GM21360 (cell line): ENCODE measurements around the gene ZFHX3.

ENCODE experiments used
- ATAC-seq: cut with Tn5 transposase; IDR thresholded peaks from one replicate; pipeline ENCODE4 v1.9.1; 2021; ENCODE audit warnings: mild to moderate bottlenecking, moderate library complexity; ENCODE audit not compliant: unreplicated experiment

The ZFHX3 gene

GRCh38 chr16:72857834-72858664 lies 189.9 kb downstream of the ZFHX3 start:
- no peak for ATAC-seq

GRCh38 chr16:72856797-72857196 lies 191.1 kb downstream of the ZFHX3 start:
- no peak for ATAC-seq

- ATAC-seq, result no peak
These were observed 193.5 kb downstream of the ZFHX3 start for GRCh38 chr16:72854267-72854959.

- ATAC-seq, result no peak
These were observed 194.2 kb downstream of the ZFHX3 start for GRCh38 chr16:72853575-72854266.

- ATAC-seq, result no peak
These were observed 195.5 kb downstream of the ZFHX3 start for GRCh38 chr16:72852421-72852820.

- no peak for ATAC-seq
These were observed 197.1 kb downstream of the ZFHX3 start for GRCh38 chr16:72850853-72851252.

- no peak for ATAC-seq
These were observed 197.9 kb downstream of the ZFHX3 start for GRCh38 chr16:72850021-72850420.

GRCh38 chr16:72848759-72849664 lies 198.9 kb downstream of the ZFHX3 start:
- ATAC-seq, result no peak

GRCh38 chr16:72848028-72848400 lies 199.9 kb downstream of the ZFHX3 start:
- no peak for ATAC-seq

GRCh38 chr16:72847187-72848027 lies 200.5 kb downstream of the ZFHX3 start:
- no peak for ATAC-seq

- no peak for ATAC-seq
These were observed 201.3 kb downstream of the ZFHX3 start for GRCh38 chr16:72846594-72846993.

- no peak for ATAC-seq
These were observed 202.5 kb downstream of the ZFHX3 start for GRCh38 chr16:72845322-72846020.

GRCh38 chr16:72844225-72844920 lies 203.6 kb downstream of the ZFHX3 start:
- no peak for ATAC-seq

- no peak for ATAC-seq
These were observed 206.4 kb downstream of the ZFHX3 start for GRCh38 chr16:72841506-72841905.

- ATAC-seq, result no peak
These were observed 207.1 kb downstream of the ZFHX3 start for GRCh38 chr16:72840631-72841381.

- no peak for ATAC-seq
These were observed 209.0 kb downstream of the ZFHX3 start for GRCh38 chr16:72838951-72839350.

GRCh38 chr16:72838586-72838910 lies 209.4 kb downstream of the ZFHX3 start:
- no peak for ATAC-seq
